ENCODE measurements around the gene SLC9A2.

GRCh38 chr2:102755284-102755683, 135.9 kb downstream of the SLC9A2 start:
- TF ChIP-seq CTCF (IDR thresholded peaks at IDR 0.05) (no peak), POLR2A (IDR thresholded peaks at IDR 0.05) (no peak)
